GM12878 (cell line): ENCODE measurements around the gene PDPN.

Experiments
- CTCF ChIP-seq, 3 experiments: IDR thresholded peaks in 2 of 3; conservative IDR thresholded peaks in 1 of 3; 2 replicates each; pipeline ENCODE4 v1.5.1; 2011; ENCODE audit warnings: low read depth in 3 of 3, low read length in 3 of 3, mild to moderate bottlenecking in 3 of 3, control low read depth in 2 of 3, moderate library complexity in 2 of 3, inconsistent platforms in 1 of 3, mixed read lengths in 1 of 3; ENCODE audit not compliant: control insufficient read depth in 2 of 3, insufficient read depth in 1 of 3; ENCODE audit errors: extremely low read depth in 1 of 3
- PML ChIP-seq: IDR thresholded peaks from 2 replicates; pipeline ENCODE4 v1.6.1; 2012; ENCODE audit warnings: low read length, inconsistent platforms
- SMC3 ChIP-seq: IDR thresholded peaks from 2 replicates; pipeline ENCODE4 v1.6.1; 2011; ENCODE audit warnings: low read length, improper control_type of control experiment, borderline replicate concordance
- TAF1 ChIP-seq: IDR thresholded peaks from 2 replicates; pipeline ENCODE4 v1.6.1; 2011; ENCODE audit warnings: mild to moderate bottlenecking, low read depth, low read length, borderline replicate concordance

DNA sequence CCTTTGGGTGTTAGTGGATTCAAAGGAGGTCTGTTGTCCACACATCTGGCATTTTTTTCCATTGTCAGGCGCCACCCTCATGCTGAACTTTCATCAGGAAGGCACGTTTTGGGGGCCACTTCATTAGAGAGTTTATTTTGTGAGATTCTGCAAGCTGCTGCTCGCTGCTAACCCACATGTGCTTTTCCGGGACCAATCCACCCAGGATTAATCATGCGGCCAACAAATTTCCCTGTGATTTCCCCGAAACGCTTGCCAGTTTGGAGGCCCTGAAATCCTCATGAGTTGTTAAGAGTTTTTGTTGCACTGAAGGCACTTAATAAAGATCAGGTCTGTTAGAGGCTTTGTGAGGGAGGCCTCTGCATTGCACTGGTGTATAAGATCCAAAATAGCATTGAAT, 2.4 kb downstream of the PDPN start:
- TF ChIP-seq CTCF (IDR thresholded peaks at IDR 0.05 in 2 of 3, conservative IDR thresholded peaks at IDR 0.05 in 1 of 3; ENCODE audit: control insufficient read depth in 2 of 3, extremely low read depth in 1 of 3, insufficient read depth in 1 of 3, low read depth in 3 of 3, low read length in 3 of 3) (no peak), SMC3 (no peak), PML (no peak), TAF1 (no peak)
